GF-D8 (cell line): ENCODE results near the gene ACSS1.

Experiments used
- DNase-seq: peaks from one replicate; lab custom pipeline; 2025; lab: John Stamatoyannopoulos, UW

The ACSS1 gene

GRCh38 chr20:25078662-25079061, 20.7 kb upstream of the ACSS1 start:
- DNase-seq, result no peak

DNA sequence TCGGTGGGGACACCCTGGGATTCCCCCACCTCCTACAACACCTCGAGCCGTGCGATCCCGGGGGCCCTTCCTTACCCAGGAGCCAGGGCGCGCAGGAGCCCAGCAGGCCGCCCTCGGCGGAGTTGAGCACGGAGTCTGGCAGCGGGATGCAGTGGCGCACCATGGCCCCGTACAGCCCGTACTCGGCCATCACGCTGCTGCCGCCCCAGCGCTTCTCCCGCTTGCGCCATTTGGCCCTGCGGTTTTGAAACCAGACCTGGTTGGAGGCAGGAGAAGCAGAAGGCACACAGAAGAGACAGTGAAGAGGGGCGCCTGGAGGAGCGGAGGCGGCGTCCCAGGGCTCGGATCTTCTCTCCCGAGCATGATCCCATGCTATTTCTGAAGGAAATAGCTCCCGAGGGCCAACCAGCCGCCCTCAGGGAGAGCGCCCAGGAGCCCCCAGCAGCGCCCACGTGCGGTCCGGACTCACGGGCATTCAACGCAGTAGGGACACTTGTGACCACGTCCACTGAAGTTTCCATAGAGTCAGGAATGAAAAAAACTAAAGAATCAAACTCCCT, 19.8 kb upstream of the ACSS1 start:
- DNase-seq, result no peak

- no peak for DNase-seq
Measured at GRCh38 chr20:25076731-25077609, 19.0 kb upstream of the ACSS1 start.

GRCh38 chr20:25076201-25076600, 18.3 kb upstream of the ACSS1 start:
- no peak for DNase-seq

GRCh38 chr20:25073544-25073943, 15.6 kb upstream of the ACSS1 start:
- DNase-seq, result no peak

- DNase-seq, result no peak
Measured at GRCh38 chr20:25072226-25072811, 14.4 kb upstream of the ACSS1 start.

DNA sequence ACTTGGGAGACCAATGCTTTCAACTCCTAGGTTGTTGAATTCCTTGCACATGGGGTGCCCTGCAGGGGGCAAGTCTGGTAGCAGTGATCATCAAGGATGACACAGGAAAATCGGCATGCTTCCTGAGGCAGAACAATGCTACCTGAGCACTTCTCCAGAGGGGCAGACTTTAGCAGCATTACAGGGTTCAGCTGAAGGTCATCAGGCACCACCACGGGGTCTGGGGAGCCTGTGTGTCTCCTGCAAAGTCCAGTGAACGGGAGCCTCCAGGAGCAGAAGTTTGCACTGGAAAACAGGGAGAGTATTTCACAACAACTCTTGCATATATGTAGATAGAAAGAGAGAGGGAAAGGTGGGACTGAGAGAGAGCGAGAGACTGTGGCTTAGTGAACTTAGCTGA, 13.8 kb upstream of the ACSS1 start:
- DNase-seq, result no peak

DNA sequence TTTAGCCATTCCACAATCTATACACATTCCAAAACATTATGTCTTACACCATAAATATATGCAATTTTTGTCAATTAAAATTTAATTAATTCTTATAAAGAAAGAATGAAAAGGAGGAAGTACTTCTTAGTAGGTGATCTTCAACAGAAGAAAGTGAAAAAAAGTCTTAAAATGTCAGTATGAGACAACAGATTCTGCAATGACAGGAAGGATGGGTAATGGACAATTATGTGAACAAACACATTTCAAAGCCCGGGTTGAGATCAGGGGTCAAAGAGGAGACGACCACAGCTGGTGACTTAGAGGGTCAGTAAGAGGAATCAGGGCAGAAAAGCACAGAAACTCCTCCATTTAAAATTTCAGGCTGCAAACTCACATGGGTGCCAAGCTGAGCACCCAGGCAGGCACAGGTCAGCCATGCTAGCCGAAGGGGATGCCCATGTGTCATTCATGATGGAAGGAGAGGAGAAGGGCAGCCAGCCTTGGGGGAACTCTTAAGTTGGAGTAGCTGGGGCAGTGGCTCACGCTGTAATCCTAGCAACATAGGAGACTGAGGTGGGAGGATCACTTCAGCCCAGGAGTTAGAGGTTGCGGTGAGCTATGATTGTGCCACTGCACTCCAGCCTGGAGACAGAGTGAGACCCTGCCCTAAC, 13.0 kb upstream of the ACSS1 start:
- no peak for DNase-seq

- no peak for DNase-seq
Measured at GRCh38 chr20:25067102-25067987, 9.4 kb upstream of the ACSS1 start.

DNA sequence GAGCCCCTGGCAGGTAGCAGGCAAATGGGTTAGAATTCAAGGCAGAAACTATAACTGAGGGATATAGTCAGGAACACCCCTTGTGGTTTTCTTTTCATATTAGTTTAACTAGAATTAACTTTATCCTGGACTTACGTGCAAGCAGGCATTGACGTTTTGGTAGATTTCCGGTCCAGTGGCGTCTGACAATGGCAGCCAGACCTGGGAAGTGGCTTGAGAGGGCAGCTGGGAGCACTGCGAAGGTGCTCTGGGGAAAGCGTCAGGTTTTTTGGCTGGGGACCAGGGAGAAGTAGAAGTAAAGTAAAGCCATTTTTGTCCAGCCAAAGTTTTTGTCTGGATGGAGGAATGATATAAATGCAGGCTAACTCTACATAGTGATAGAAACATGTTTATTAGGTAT, 8.4 kb upstream of the ACSS1 start:
- DNase-seq, result no peak

GRCh38 chr20:25065625-25066338, 7.8 kb upstream of the ACSS1 start:
- peak; percentile 31 for DNase-seq

GRCh38 chr20:25065072-25065624, 7.2 kb upstream of the ACSS1 start:
- no peak for DNase-seq

- DNase-seq, result no peak
Measured at GRCh38 chr20:25064561-25065071, 6.7 kb upstream of the ACSS1 start.

GRCh38 chr20:25063981-25064380, 6.0 kb upstream of the ACSS1 start:
- no peak for DNase-seq

GRCh38 chr20:25063546-25063945, 5.6 kb upstream of the ACSS1 start:
- DNase-seq, result no peak

DNA sequence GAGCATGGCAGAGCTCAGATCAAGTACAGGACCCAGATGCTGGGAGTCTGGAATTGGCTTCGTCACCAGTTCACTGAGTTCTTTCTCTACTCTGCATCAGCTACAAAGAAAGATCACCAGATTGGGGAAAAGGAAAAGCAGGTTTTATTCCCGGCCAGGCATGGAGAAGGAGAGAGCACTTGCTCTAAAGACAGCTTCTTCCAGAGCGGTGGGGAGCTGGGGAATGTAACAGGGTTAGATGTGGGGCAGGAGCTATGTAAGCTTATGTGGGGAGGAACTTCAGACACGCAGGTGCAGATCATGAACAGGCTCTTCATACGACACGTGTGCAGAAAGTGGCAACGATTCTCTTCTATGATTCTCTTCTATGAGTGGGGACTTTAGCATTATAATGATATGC, 4.9 kb upstream of the ACSS1 start:
- DNase-seq, result no peak

GRCh38 chr20:25061821-25062530, 4.0 kb upstream of the ACSS1 start:
- DNase-seq, result no peak

GRCh38 chr20:25061103-25061799, 3.3 kb upstream of the ACSS1 start:
- no peak for DNase-seq

- no peak for DNase-seq
Measured at GRCh38 chr20:25059866-25060465, 2.0 kb upstream of the ACSS1 start.
